ENCODE results near the gene DNAJC19.

The DNAJC19 gene

GRCh38 chr3:180961552-180961951 lies 28.0 kb downstream of the DNAJC19 start (continued):
- TF ChIP-seq ZNF274 (IDR thresholded peaks at IDR 0.05; ENCODE audit: low read length): no peak
- no peak for TF ChIP-seq ZNF274 (tag by site-specific recombination; IDR thresholded peaks at IDR 0.05; ENCODE audit: borderline replicate concordance)
- no peak for TF ChIP-seq ZFP3 (tag by site-specific recombination; IDR thresholded peaks at IDR 0.05; ENCODE audit: low read depth)

GRCh38 chr3:180961087-180961486 lies 28.4 kb downstream of the DNAJC19 start:
- no peaks in the 10 kb centered on the region for H3K4me1 ChIP-seq (ENCODE audit: control insufficient read depth, insufficient read depth, low read length)
- ChIA-PET POLR2A (no interaction called here), CTCF (no interaction called here)
- H3K4me3 ChIP-seq (ENCODE audit: low read depth, low read length): no peak overlapping the region
- no peaks in the 10 kb centered on the region for H3K9me3 ChIP-seq (ENCODE audit: control insufficient read depth, insufficient read depth, low read depth, low read length)
- peaks cover 26 to 92% of the 10 kb centered on the region in 2 experiments for H3K36me3 ChIP-seq (ENCODE audit: control insufficient read depth in 2 of 2, insufficient read depth in 1 of 2, low read length in 2 of 2)
- no peak overlapping the region for H3K27ac ChIP-seq (ENCODE audit: extremely low read depth, low read depth, low read length)
- TF ChIP-seq ZSCAN30 (tag by site-specific recombination; IDR thresholded peaks at IDR 0.05) (no peak), ZNF514 (tag by site-specific recombination; IDR thresholded peaks at IDR 0.05) (no peak), KLF7 (tag by site-specific recombination; IDR thresholded peaks at IDR 0.05; ENCODE audit: borderline replicate concordance) (no peak), ZNF26 (tag by site-specific recombination; IDR thresholded peaks at IDR 0.05) (no peak), ZNF549 (tag by site-specific recombination; IDR thresholded peaks at IDR 0.05) (no peak), ZSCAN18 (tag by site-specific recombination; IDR thresholded peaks at IDR 0.05) (no peak), ZNF133 (tag by site-specific recombination; IDR thresholded peaks at IDR 0.05) (no peak), ZNF274 (IDR thresholded peaks at IDR 0.05; ENCODE audit: low read length) (no peak), ZNF274 (tag by site-specific recombination; IDR thresholded peaks at IDR 0.05; ENCODE audit: borderline replicate concordance) (no peak), ZNF529 (tag by site-specific recombination; IDR thresholded peaks at IDR 0.05; ENCODE audit: insufficient replicate concordance) (no peak), ZNF610 (tag by site-specific recombination; IDR thresholded peaks at IDR 0.05; ENCODE audit: borderline replicate concordance) (no peak), ZNF548 (tag by site-specific recombination; IDR thresholded peaks at IDR 0.05) (no peak), ZNF830 (tag by site-specific recombination; IDR thresholded peaks at IDR 0.05; ENCODE audit: low read depth) (no peak), SALL2 (tag by site-specific recombination; IDR thresholded peaks at IDR 0.05; ENCODE audit: borderline replicate concordance) (no peak), FEZF1 (tag by site-specific recombination; IDR thresholded peaks at IDR 0.05) (no peak), ZNF416 (tag by site-specific recombination; IDR thresholded peaks at IDR 0.05) (no peak), ZNF23 (tag by site-specific recombination; IDR thresholded peaks at IDR 0.05; ENCODE audit: borderline replicate concordance) (no peak), ZNF707 (tag by site-specific recombination; IDR thresholded peaks at IDR 0.05) (no peak), ZNF404 (tag by site-specific recombination; IDR thresholded peaks at IDR 0.05) (no peak), ZFP41 (tag by site-specific recombination; IDR thresholded peaks at IDR 0.05; ENCODE audit: borderline replicate concordance) (no peak), REPIN1 (tag by site-specific recombination; IDR thresholded peaks at IDR 0.05; ENCODE audit: low read depth) (no peak)

GRCh38 chr3:180959691-180960090 lies 29.8 kb downstream of the DNAJC19 start:
- peaks cover 29 to 86% of the 10 kb centered on the region in 2 experiments for H3K36me3 ChIP-seq (ENCODE audit: control insufficient read depth in 2 of 2, insufficient read depth in 1 of 2, low read length in 2 of 2)
- ChIA-PET CTCF (no interaction called here), POLR2A (no interaction called here)
- no peak overlapping the region for H3K4me3 ChIP-seq (ENCODE audit: low read depth, low read length)
- no peaks in the 10 kb centered on the region for H3K4me1 ChIP-seq (ENCODE audit: control insufficient read depth, insufficient read depth, low read length)
- no peak overlapping the region for H3K27ac ChIP-seq (ENCODE audit: extremely low read depth, low read depth, low read length)
- TF ChIP-seq ZBTB26 (tag by site-specific recombination; optimal IDR thresholded peaks at IDR 0.05) (no peak), SCRT2 (tag by site-specific recombination; IDR thresholded peaks at IDR 0.05) (no peak), ZNF791 (tag by site-specific recombination; IDR thresholded peaks at IDR 0.05) (no peak), ZNF132 (tag by site-specific recombination; IDR thresholded peaks at IDR 0.05; ENCODE audit: borderline replicate concordance) (no peak), ZNF513 (tag by site-specific recombination; IDR thresholded peaks at IDR 0.05) (no peak), ZNF341 (tag by site-specific recombination; IDR thresholded peaks at IDR 0.05; ENCODE audit: low read depth) (no peak), ZNF639 (tag by site-specific recombination; IDR thresholded peaks at IDR 0.05) (no peak)
- H3K9me3 ChIP-seq (ENCODE audit: control insufficient read depth, insufficient read depth, low read depth, low read length): no peaks in the 10 kb centered on the region

Measured in HEK293 (cell line).